ENCODE results near the gene CRADD.

GRCh38 chr12:93705237-93705636 is 28.1 kb downstream of the CRADD start:
- TF ChIP-seq CTCF (conservative IDR thresholded peaks at IDR 0.05 in 1 of 2, IDR thresholded peaks at IDR 0.05 in 1 of 2; ENCODE audit: extremely low read depth in 1 of 2, insufficient read depth in 1 of 2, low read depth in 1 of 2, low read length in 2 of 2) (no peak), EZH2 (IDR thresholded peaks at IDR 0.05; ENCODE audit: borderline replicate concordance, low read length) (no peak)

Data from mammary epithelial cell (primary cell).